ENCODE data around the gene GON7.
A peak's percentile ranks its signal among the peaks of the same experiment; 100 is the strongest.
"Not testable (repeated sequence)": the region's sequence is repeated elsewhere in the genome, so short reads cannot be mapped to it uniquely, and the experiment has no call there.

GON7 gene

DNA sequence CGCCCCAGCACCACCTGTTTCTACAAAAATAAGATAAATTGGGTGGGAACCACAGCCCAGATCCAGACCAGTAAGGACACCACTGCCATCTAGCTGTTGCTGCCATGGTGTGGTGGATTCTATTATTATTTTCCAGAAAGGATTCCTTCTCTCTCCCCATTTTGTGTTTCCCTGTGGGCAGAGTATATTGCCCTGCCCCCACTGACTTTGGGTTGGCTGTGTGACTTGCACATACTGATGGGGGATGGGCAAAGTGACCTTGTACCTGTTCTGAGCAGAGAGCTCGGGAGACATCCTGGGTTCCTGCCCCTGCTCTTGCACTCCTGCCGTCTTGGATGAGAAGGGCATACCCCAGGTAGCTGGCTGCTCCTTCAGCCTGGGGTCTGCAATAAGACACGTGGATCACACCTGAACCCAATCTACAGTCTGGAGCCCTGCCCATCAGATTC lies 46.5 kb downstream of the GON7 start:
- no peak overlapping the region for H3K27ac ChIP-seq
- TF ChIP-seq ZFX (IDR thresholded peaks at IDR 0.05): no peak
- TF ChIP-seq, protein P1, sequence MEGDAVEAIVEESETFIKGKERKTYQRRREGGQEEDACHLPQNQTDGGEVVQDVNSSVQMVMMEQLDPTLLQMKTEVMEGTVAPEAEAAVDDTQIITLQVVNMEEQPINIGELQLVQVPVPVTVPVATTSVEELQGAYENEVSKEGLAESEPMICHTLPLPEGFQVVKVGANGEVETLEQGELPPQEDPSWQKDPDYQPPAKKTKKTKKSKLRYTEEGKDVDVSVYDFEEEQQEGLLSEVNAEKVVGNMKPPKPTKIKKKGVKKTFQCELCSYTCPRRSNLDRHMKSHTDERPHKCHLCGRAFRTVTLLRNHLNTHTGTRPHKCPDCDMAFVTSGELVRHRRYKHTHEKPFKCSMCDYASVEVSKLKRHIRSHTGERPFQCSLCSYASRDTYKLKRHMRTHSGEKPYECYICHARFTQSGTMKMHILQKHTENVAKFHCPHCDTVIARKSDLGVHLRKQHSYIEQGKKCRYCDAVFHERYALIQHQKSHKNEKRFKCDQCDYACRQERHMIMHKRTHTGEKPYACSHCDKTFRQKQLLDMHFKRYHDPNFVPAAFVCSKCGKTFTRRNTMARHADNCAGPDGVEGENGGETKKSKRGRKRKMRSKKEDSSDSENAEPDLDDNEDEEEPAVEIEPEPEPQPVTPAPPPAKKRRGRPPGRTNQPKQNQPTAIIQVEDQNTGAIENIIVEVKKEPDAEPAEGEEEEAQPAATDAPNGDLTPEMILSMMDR (conservative IDR thresholded peaks at IDR 0.05): peak; percentile 77

DNA sequence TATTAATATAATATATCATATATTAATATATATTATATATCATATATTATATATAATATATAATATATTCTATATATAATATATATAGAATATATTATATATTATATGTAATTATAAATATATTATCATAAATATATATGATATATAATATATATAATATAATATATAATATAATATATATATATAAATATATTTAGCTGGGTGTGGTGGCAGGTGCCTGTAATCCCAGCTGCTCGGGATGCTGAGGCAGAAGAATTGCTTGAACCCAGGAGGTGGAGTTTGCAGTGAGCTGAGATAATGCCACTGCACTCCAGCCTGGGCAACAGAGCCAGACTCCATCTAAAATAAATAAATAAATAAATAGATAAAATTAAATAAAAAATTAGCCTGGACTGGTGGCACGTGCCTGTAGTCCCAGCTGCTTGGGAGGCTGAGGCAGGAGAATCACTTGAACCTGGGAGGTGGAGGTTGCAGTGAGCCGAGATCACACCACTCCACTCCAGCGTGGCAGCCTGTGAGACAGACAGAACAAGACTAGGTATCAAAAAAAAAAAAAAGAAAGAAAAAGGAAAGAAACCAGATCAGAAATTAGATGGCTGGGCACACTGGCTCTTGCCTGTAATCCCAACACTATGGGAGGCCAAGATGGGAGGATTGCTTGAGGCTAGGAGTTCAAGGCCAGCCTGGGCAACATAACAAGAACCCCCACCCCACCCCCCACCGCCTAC lies 47.1 kb downstream of the GON7 start:
- H3K27ac ChIP-seq: not testable (repeated sequence)

DNA sequence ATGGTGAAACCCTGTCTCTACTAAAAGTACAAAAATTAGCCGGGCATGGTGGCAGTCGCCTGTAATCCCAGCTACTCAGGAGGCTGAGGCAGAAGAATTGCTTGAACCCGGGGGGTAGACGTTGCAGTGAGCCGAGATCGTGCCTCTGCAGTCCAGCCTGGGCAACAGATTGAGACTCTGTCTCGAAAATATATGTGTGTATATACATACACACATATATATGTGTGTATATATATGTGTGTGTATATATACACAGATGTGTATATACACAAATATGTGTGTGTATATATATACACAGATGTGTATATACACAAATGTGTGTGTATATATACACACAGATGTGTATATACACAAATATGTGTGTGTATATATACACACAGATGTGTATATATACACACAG lies 48.5 kb downstream of the GON7 start:
- not testable (repeated sequence) for H3K27ac ChIP-seq

GRCh38 chr14:93156693-93157369 lies 50.0 kb downstream of the GON7 start:
- TF ChIP-seq ZFX (IDR thresholded peaks at IDR 0.05): no peak
- TF ChIP-seq, protein P1 (conservative IDR thresholded peaks at IDR 0.05): no peak
- H3K27ac ChIP-seq: no peak overlapping the region

- no peak overlapping the region for H3K27ac ChIP-seq
- TF ChIP-seq ZFX (IDR thresholded peaks at IDR 0.05): no peak
- TF ChIP-seq, protein P1 (conservative IDR thresholded peaks at IDR 0.05): no peak
These were observed 51.2 kb downstream of the GON7 start for GRCh38 chr14:93155667-93156066.

GRCh38 chr14:93153121-93153520 lies 53.7 kb downstream of the GON7 start:
- no peak for TF ChIP-seq ZFX (IDR thresholded peaks at IDR 0.05)
- TF ChIP-seq, protein P1 (conservative IDR thresholded peaks at IDR 0.05): no peak
- no peak overlapping the region for H3K27ac ChIP-seq
